HEK293 (cell line): ENCODE results near the gene NUP62.
A peak's percentile ranks its signal among the peaks of the same experiment; 100 is the strongest.

ENCODE experiments used
- CTCF ChIA-PET: fragments of 350-600 bp; formaldehyde crosslinking; extraction: SDS; loops from one replicate; lab custom pipeline; 2021; ENCODE audit warnings: antibody characterized with exemption; lab: Yijun Ruan, JAX
- POLR2A ChIA-PET: fragments of 300-600 bp; formaldehyde crosslinking; extraction: SDS; loops from one replicate; lab custom pipeline; 2020; ENCODE audit warnings: antibody characterized with exemption, inconsistent platforms; lab: Yijun Ruan, JAX
- H3K27ac ChIP-seq: fragments of 200-500 bp; sonication (Bioruptor generic); 2 replicates; pipeline ENCODE4 v1.5.1; 2014; ENCODE audit warnings: low read depth, low read length, control low read depth, inconsistent platforms; ENCODE audit errors: extremely low read depth
- H3K36me3 ChIP-seq, 2 experiments: fragments of 200-500 bp in 1 of 2; sonication (Bioruptor generic) in 1 of 2; 1 replicate in 1 of 2; 2 replicates in 1 of 2; pipeline ENCODE4 v1.5.1; 2014 to 2017; ENCODE audit warnings: inconsistent platforms in 2 of 2, low read length in 2 of 2; ENCODE audit not compliant: control insufficient read depth in 2 of 2, insufficient read depth in 1 of 2
- H3K4me1 ChIP-seq: fragments of 200-500 bp; sonication (Bioruptor generic); 2 replicates; pipeline ENCODE4 v1.5.1; 2014; ENCODE audit warnings: mild to moderate bottlenecking, low read length, inconsistent platforms; ENCODE audit not compliant: control insufficient read depth, insufficient read depth
- H3K4me3 ChIP-seq: 2 replicates; pipeline ENCODE4 v1.5.1; 2011; ENCODE audit warnings: low read depth, mild to moderate bottlenecking, control low read depth, low read length, moderate library complexity
- H3K9me3 ChIP-seq: fragments of 200-500 bp; sonication (Bioruptor generic); 2 replicates; pipeline ENCODE4 v1.5.1; 2014; ENCODE audit warnings: low read depth, low read length, inconsistent platforms; ENCODE audit not compliant: control insufficient read depth, insufficient read depth
- BCL11A ChIP-seq: fragments of 450-650 bp; formaldehyde crosslinking; IDR thresholded peaks from 2 replicates; pipeline ENCODE4 v1.5.1; 2016; ENCODE audit warnings: low read depth, missing biosample characterization, missing genetic modification characterization
- BCL11B ChIP-seq: fragments of 450-650 bp; formaldehyde crosslinking; IDR thresholded peaks from 2 replicates; pipeline ENCODE4 v1.5.1; 2016; ENCODE audit warnings: low read depth, missing biosample characterization, missing genetic modification characterization
- BCL6B ChIP-seq: fragments of 450-650 bp; formaldehyde crosslinking; IDR thresholded peaks from 2 replicates; pipeline ENCODE4 v1.5.1; 2017; ENCODE audit warnings: missing biosample characterization, missing genetic modification characterization
- EGR2 ChIP-seq: fragments of 450-650 bp; formaldehyde crosslinking; IDR thresholded peaks from 2 replicates; pipeline ENCODE4 v1.5.1; 2016; ENCODE audit warnings: low read depth, missing biosample characterization, missing genetic modification characterization
- GFI1B ChIP-seq: fragments of 450-650 bp; formaldehyde crosslinking; IDR thresholded peaks from 2 replicates; pipeline ENCODE4 v1.5.1; 2016; ENCODE audit warnings: missing biosample characterization, missing genetic modification characterization
- GLIS2 ChIP-seq: fragments of 450-650 bp; formaldehyde crosslinking; IDR thresholded peaks from 2 replicates; pipeline ENCODE4 v1.5.1; 2016; ENCODE audit warnings: missing biosample characterization, missing genetic modification characterization
- IKZF3 ChIP-seq: fragments of 450-650 bp; IDR thresholded peaks from 2 replicates; pipeline ENCODE4 v1.5.0; 2018; ENCODE audit warnings: missing biosample characterization, mild to moderate bottlenecking, missing genetic modification characterization, moderate library complexity
- KLF1 ChIP-seq: fragments of 450-650 bp; formaldehyde crosslinking; IDR thresholded peaks from 2 replicates; pipeline ENCODE4 v1.5.1; 2016; ENCODE audit warnings: missing biosample characterization, missing genetic modification characterization
- KLF16 ChIP-seq: fragments of 450-650 bp; formaldehyde crosslinking; IDR thresholded peaks from 2 replicates; pipeline ENCODE4 v1.5.1; 2017; ENCODE audit warnings: missing biosample characterization, missing genetic modification characterization
- OSR2 ChIP-seq: fragments of 450-650 bp; formaldehyde crosslinking; IDR thresholded peaks from 2 replicates; pipeline ENCODE4 v1.5.1; 2016; ENCODE audit warnings: missing biosample characterization, missing genetic modification characterization
- PRDM1 ChIP-seq: fragments of 450-650 bp; formaldehyde crosslinking; IDR thresholded peaks from 2 replicates; pipeline ENCODE4; 2016; ENCODE audit warnings: missing biosample characterization, missing genetic modification characterization
- RBAK ChIP-seq: fragments of 450-650 bp; formaldehyde crosslinking; IDR thresholded peaks from 2 replicates; pipeline ENCODE4 v1.5.1; 2016; ENCODE audit warnings: missing biosample characterization, missing genetic modification characterization
- SP7 ChIP-seq: fragments of 450-650 bp; formaldehyde crosslinking; IDR thresholded peaks from 2 replicates; pipeline ENCODE4 v1.5.1; 2016; ENCODE audit warnings: missing biosample characterization, missing genetic modification characterization
- YY2 ChIP-seq: fragments of 450-650 bp; formaldehyde crosslinking; IDR thresholded peaks from 2 replicates; pipeline ENCODE4 v1.5.1; 2016; ENCODE audit warnings: missing biosample characterization, missing genetic modification characterization
- ZBTB21 ChIP-seq: fragments of 450-650 bp; formaldehyde crosslinking; IDR thresholded peaks from 2 replicates; pipeline ENCODE4 v1.5.1; 2017; ENCODE audit warnings: missing biosample characterization, missing genetic modification characterization
- ZFP37 ChIP-seq: fragments of 450-650 bp; formaldehyde crosslinking; IDR thresholded peaks from 2 replicates; pipeline ENCODE4 v1.5.1; 2016; ENCODE audit warnings: missing biosample characterization, missing genetic modification characterization
- ZNF175 ChIP-seq: fragments of 450-650 bp; formaldehyde crosslinking; IDR thresholded peaks from 2 replicates; pipeline ENCODE4 v1.5.1; 2016; ENCODE audit warnings: missing biosample characterization, missing genetic modification characterization
- ZNF2 ChIP-seq: fragments of 450-650 bp; formaldehyde crosslinking; IDR thresholded peaks from 2 replicates; pipeline ENCODE4 v1.5.1; 2016; ENCODE audit warnings: missing biosample characterization, missing genetic modification characterization
- ZNF48 ChIP-seq: fragments of 450-650 bp; formaldehyde crosslinking; IDR thresholded peaks from 2 replicates; pipeline ENCODE4 v1.5.1; 2016; ENCODE audit warnings: missing biosample characterization, missing genetic modification characterization
- ZNF501 ChIP-seq: fragments of 450-650 bp; formaldehyde crosslinking; IDR thresholded peaks from 2 replicates; pipeline ENCODE4 v1.5.1; 2016; ENCODE audit warnings: missing biosample characterization, missing genetic modification characterization
- ZNF513 ChIP-seq: fragments of 450-650 bp; IDR thresholded peaks from 2 replicates; pipeline ENCODE4 v1.5.1; 2018; ENCODE audit warnings: missing biosample characterization, missing genetic modification characterization
- ZNF521 ChIP-seq: fragments of 450-650 bp; formaldehyde crosslinking; IDR thresholded peaks from 2 replicates; pipeline ENCODE4 v1.5.1; 2017; ENCODE audit warnings: missing biosample characterization, mild to moderate bottlenecking, missing genetic modification characterization
- ZNF596 ChIP-seq: fragments of 450-650 bp; IDR thresholded peaks from 2 replicates; pipeline ENCODE4 v1.5.0; 2018; ENCODE audit warnings: missing biosample characterization, mild to moderate bottlenecking, missing genetic modification characterization, moderate library complexity
- ZNF670 ChIP-seq: fragments of 450-650 bp; formaldehyde crosslinking; IDR thresholded peaks from 2 replicates; pipeline ENCODE4 v1.5.1; 2016; ENCODE audit warnings: missing biosample characterization, missing genetic modification characterization, low read depth
- ZNF707 ChIP-seq: fragments of 450-650 bp; formaldehyde crosslinking; IDR thresholded peaks from 2 replicates; pipeline ENCODE4 v1.5.1; 2016; ENCODE audit warnings: missing biosample characterization, missing genetic modification characterization
- ZNF768 ChIP-seq: fragments of 450-650 bp; formaldehyde crosslinking; IDR thresholded peaks from 2 replicates; pipeline ENCODE4 v1.5.1; 2018; ENCODE audit warnings: missing biosample characterization, mild to moderate bottlenecking, missing genetic modification characterization
- ZNF785 ChIP-seq: fragments of 450-650 bp; formaldehyde crosslinking; IDR thresholded peaks from 2 replicates; pipeline ENCODE4 v1.5.1; 2016; ENCODE audit warnings: missing biosample characterization, missing genetic modification characterization
- ZSCAN16 ChIP-seq: fragments of 450-650 bp; formaldehyde crosslinking; IDR thresholded peaks from 2 replicates; pipeline ENCODE4 v1.5.1; 2016; ENCODE audit warnings: missing biosample characterization, missing genetic modification characterization
- ZSCAN4 ChIP-seq: fragments of 450-650 bp; formaldehyde crosslinking; IDR thresholded peaks from 2 replicates; pipeline ENCODE4 v1.5.1; 2017; ENCODE audit warnings: missing biosample characterization, missing genetic modification characterization
- TF ChIP-seq, protein P1 (sequence below): fragments of 450-650 bp; formaldehyde crosslinking; IDR thresholded peaks from 2 replicates; pipeline ENCODE4 v1.5.1; 2016; ENCODE audit warnings: missing biosample characterization, missing genetic modification characterization

NUP62 gene

GRCh38 chr19:49891393-49891792 lies 37.9 kb downstream of the NUP62 start:
- Histone ChIP-seq H3K27ac (peak overlapping the region; percentile 17; the same call in 1 of the 2 replicates), H3K4me3 (no peak overlapping the region), H3K4me1 (no peaks in the 10 kb centered on the region), H3K9me3 (no peaks in the 10 kb centered on the region), H3K36me3 (no peaks in the 10 kb centered on the region; a peak in 1 of 3 replicates)
- ChIA-PET POLR2A (interaction anchor here (0.7 to 3.7 kb wide), 7 partner anchors 11 to 38 kb away, joined by 4 to 27 read pairs (median 4); partner anchors contain the start of genes AKT1S1, ATF5, NUP62 and TBC1D17), CTCF (no interaction called here)
- no peak for TF ChIP-seq ZNF513
- TF ChIP-seq GFI1B (tag by site-specific recombination): no peak
- TF ChIP-seq ZSCAN16 (tag by site-specific recombination): no peak
- no peak for TF ChIP-seq EGR2
- no peak for TF ChIP-seq ZNF521
- TF ChIP-seq, protein P1, sequence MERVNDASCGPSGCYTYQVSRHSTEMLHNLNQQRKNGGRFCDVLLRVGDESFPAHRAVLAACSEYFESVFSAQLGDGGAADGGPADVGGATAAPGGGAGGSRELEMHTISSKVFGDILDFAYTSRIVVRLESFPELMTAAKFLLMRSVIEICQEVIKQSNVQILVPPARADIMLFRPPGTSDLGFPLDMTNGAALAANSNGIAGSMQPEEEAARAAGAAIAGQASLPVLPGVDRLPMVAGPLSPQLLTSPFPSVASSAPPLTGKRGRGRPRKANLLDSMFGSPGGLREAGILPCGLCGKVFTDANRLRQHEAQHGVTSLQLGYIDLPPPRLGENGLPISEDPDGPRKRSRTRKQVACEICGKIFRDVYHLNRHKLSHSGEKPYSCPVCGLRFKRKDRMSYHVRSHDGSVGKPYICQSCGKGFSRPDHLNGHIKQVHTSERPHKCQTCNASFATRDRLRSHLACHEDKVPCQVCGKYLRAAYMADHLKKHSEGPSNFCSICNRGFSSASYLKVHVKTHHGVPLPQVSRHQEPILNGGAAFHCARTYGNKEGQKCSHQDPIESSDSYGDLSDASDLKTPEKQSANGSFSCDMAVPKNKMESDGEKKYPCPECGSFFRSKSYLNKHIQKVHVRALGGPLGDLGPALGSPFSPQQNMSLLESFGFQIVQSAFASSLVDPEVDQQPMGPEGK: no peak
- no peak for TF ChIP-seq ZNF707 (tag by site-specific recombination)
- TF ChIP-seq ZNF670: no peak
- no peak for TF ChIP-seq ZNF596 (tag by site-specific recombination)
- TF ChIP-seq BCL6B (tag by site-specific recombination): no peak
- no peak for TF ChIP-seq YY2 (tag by site-specific recombination)
- TF ChIP-seq ZNF175 (tag by site-specific recombination): no peak
- TF ChIP-seq ZNF768 (tag by site-specific recombination): no peak

GRCh38 chr19:49890349-49891311 lies 38.7 kb downstream of the NUP62 start:
- CTCF ChIA-PET: interaction anchor here (0.5 to 1.2 kb wide), 6 partner anchors 9 to 152 kb away, joined by 3 to 10 read pairs (median 4); no protein-coding TSS in a partner anchor
- peak; percentile 88 for TF ChIP-seq KLF1 (tag by site-specific recombination)
- no peak for TF ChIP-seq IKZF3 (tag by site-specific recombination)
- no peak for TF ChIP-seq ZNF48
- peak; percentile 54; the same call in 1 of the 2 replicates for TF ChIP-seq ZNF501 (tag by site-specific recombination)
- TF ChIP-seq RBAK (tag by site-specific recombination): 0 out of 2 replicates have a peak, but pooled peaks have one; percentile 30
- peak; percentile 85; the same call in 1 of the 2 replicates for TF ChIP-seq ZNF785 (tag by site-specific recombination)
- TF ChIP-seq GLIS2 (tag by site-specific recombination): peak; percentile 14; the same call in 1 of the 2 replicates
- no peak for TF ChIP-seq OSR2 (tag by site-specific recombination)
- TF ChIP-seq ZNF2 (tag by site-specific recombination): peak; percentile 75
- no peak for TF ChIP-seq BCL11B (tag by site-specific recombination)
- peak; percentile 67; the same call in 1 of the 2 replicates for TF ChIP-seq KLF16
- TF ChIP-seq ZSCAN4 (tag by site-specific recombination): no peak
- no peak for TF ChIP-seq ZNF707 (tag by site-specific recombination)
- TF ChIP-seq SP7 (tag by site-specific recombination): 0 out of 2 replicates have a peak, but pooled peaks have one; percentile 32
- TF ChIP-seq ZBTB21 (tag by site-specific recombination): no peak
- no peak for TF ChIP-seq ZFP37
- no peak for TF ChIP-seq YY2 (tag by site-specific recombination)
- TF ChIP-seq ZNF175 (tag by site-specific recombination): no peak
- no peak for TF ChIP-seq BCL11A (tag by site-specific recombination)
- TF ChIP-seq PRDM1 (tag by site-specific recombination): no peak

More at GRCh38 chr19:49890349-49891311, 38.7 kb downstream of the NUP62 start:
- POLR2A ChIA-PET: interaction anchor here (0.5 to 3.7 kb wide), 9 partner anchors 9 to 39 kb away, joined by 3 to 27 read pairs (median 4); partner anchors contain the start of genes AKT1S1, ATF5, NUP62 and TBC1D17
- Histone ChIP-seq H3K27ac (peak overlapping the region; percentile 17; the same call in 1 of the 2 replicates), H3K36me3 (peaks cover 0 to 2% of the 10 kb centered on the region in 2 experiments; a peak in 1 of 3 replicates), H3K9me3 (no peaks in the 10 kb centered on the region), H3K4me3 (peak overlapping the region; percentile 32), H3K4me1 (no peaks in the 10 kb centered on the region)
